Adrenal gland (tissue), 5 donors: Measurements from ENCODE around the gene SEBOX.

Experiments
- POLR2A ChIP-seq, 2 donors: fragments of 450-650 bp; IDR thresholded peaks; one replicate each; pipeline ENCODE4 v1.6.1; 2017; ENCODE audit warnings: antibody characterized with exemption in 2 of 2, mild to moderate bottlenecking in 2 of 2, moderate library complexity in 1 of 2
- TF ChIP-seq, protein P1 (sequence below), 6 experiments: fragments of 450-650 bp in 4 of 6; fragments of 200-600 bp in 2 of 6; sonication (generic) in 1 of 6; IDR thresholded peaks; 1 replicate in 5 of 6; 2 replicates in 1 of 6; pipeline versions ENCODE4 v1.5.1 to v1.8.0; 2016 to 2021; ENCODE audit warnings: antibody characterized with exemption in 6 of 6, mild to moderate bottlenecking in 2 of 6, moderate library complexity in 1 of 6
- donor health status: DM: no; HTN: no; CAD: no.

DNA sequence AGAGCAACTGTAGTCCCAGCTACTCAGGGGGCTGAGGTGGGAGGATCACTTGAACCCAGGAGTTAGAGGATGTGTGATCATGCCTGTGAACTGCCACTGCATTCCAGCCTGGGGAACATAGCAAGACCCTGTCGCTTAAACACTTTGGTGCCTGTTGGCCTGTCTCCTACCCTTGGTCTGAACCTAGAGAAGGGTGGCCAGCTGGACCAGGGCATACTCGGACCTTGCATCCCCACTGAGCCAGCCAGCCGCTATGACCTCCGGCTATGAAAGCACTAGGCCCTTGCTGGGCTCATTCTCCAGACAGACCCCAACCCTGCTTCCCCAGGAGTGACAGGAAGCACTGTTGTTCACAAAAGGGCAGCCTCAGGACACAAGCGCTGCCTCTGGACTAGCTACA, 34.3 kb downstream of the SEBOX start:
- TF ChIP-seq, protein P1, sequence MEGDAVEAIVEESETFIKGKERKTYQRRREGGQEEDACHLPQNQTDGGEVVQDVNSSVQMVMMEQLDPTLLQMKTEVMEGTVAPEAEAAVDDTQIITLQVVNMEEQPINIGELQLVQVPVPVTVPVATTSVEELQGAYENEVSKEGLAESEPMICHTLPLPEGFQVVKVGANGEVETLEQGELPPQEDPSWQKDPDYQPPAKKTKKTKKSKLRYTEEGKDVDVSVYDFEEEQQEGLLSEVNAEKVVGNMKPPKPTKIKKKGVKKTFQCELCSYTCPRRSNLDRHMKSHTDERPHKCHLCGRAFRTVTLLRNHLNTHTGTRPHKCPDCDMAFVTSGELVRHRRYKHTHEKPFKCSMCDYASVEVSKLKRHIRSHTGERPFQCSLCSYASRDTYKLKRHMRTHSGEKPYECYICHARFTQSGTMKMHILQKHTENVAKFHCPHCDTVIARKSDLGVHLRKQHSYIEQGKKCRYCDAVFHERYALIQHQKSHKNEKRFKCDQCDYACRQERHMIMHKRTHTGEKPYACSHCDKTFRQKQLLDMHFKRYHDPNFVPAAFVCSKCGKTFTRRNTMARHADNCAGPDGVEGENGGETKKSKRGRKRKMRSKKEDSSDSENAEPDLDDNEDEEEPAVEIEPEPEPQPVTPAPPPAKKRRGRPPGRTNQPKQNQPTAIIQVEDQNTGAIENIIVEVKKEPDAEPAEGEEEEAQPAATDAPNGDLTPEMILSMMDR (IDR thresholded peaks at IDR 0.05): no peak
- no peak for TF ChIP-seq POLR2A (IDR thresholded peaks at IDR 0.05)
